DND-41 (cell line): ENCODE results near the gene IGF2BP2.

Experiments used
- ATAC-seq: fragments of 200-7000 bp; cut with Tn5 transposase; 3 replicates; pipeline ENCODE4 v1.9.1; 2021; ENCODE audit warnings: low read depth; ENCODE audit not compliant: insufficient read depth
- DNase-seq: peaks from one replicate; pipeline ENCODE4 v3.0.0-alpha.2; 2020
- H2AFZ ChIP-seq: 2 replicates; pipeline ENCODE4 v1.6.0; 2012; ENCODE audit warnings: low read depth, low read length
- H3K27ac ChIP-seq: 2 replicates; pipeline ENCODE4 v1.5.1; 2012; ENCODE audit warnings: low read length, inconsistent platforms
- H3K27me3 ChIP-seq: fragments of 200-600 bp; sonication (generic); 2 replicates; pipeline ENCODE4 v1.6.0; 2012; ENCODE audit warnings: low read length, mild to moderate bottlenecking, inconsistent platforms; ENCODE audit not compliant: insufficient read depth, poor library complexity
- H3K36me3 ChIP-seq: 2 replicates; pipeline ENCODE4 v1.5.1; 2012; ENCODE audit warnings: low read length, inconsistent platforms; ENCODE audit not compliant: insufficient read depth
- H3K4me1 ChIP-seq: 2 replicates; pipeline ENCODE4 v1.5.1; 2012; ENCODE audit warnings: mild to moderate bottlenecking, low read length; ENCODE audit not compliant: insufficient read depth
- H3K4me2 ChIP-seq: 2 replicates; pipeline ENCODE4 v1.6.0; 2012; ENCODE audit warnings: mild to moderate bottlenecking, moderate library complexity, low read length, inconsistent platforms; ENCODE audit not compliant: insufficient read depth
- H3K4me3 ChIP-seq, 2 experiments: fragments of 200-600 bp in 1 of 2; shearing (Covaris generic) in 1 of 2; 2 replicates each; pipeline ENCODE4 v1.5.1; 2012 to 2016; ENCODE audit warnings: inconsistent platforms in 2 of 2, low read length in 2 of 2, mild to moderate bottlenecking in 2 of 2, low read depth in 1 of 2, moderate library complexity in 1 of 2
- H3K79me2 ChIP-seq: 2 replicates; pipeline ENCODE4 v1.6.0; 2012; ENCODE audit warnings: low read length, inconsistent platforms; ENCODE audit not compliant: insufficient read depth
- H3K9ac ChIP-seq: 2 replicates; pipeline ENCODE4 v1.6.0; 2012; ENCODE audit warnings: low read depth, mild to moderate bottlenecking, inconsistent platforms, low read length, moderate library complexity
- H3K9me3 ChIP-seq: 2 replicates; pipeline ENCODE4 v1.5.1; 2012; ENCODE audit warnings: low read length, moderate library complexity, mild to moderate bottlenecking, inconsistent platforms; ENCODE audit not compliant: insufficient read depth, severe bottlenecking
- H4K20me1 ChIP-seq: 2 replicates; pipeline ENCODE4 v1.6.0; 2012; ENCODE audit warnings: low read length; ENCODE audit not compliant: insufficient read depth
- CTCF ChIP-seq: IDR thresholded peaks from 2 replicates; pipeline ENCODE4 v1.5.1; 2012; ENCODE audit warnings: borderline replicate concordance, low read length, moderate library complexity, mild to moderate bottlenecking; ENCODE audit not compliant: poor library complexity, severe bottlenecking; ENCODE audit errors: extremely low read depth
- EZH2 ChIP-seq: IDR thresholded peaks from 3 replicates; pipeline ENCODE4 v1.6.1; 2012; ENCODE audit warnings: borderline replicate concordance, low read depth, mild to moderate bottlenecking, moderate library complexity, low read length, inconsistent platforms; ENCODE audit not compliant: severe bottlenecking

IGF2BP2 gene

GRCh38 chr3:185862920-185863319 lies 38.1 kb upstream of the IGF2BP2 start:
- Histone ChIP-seq H4K20me1 (no peaks in the 10 kb centered on the region), H3K4me2 (no peak overlapping the region), H3K4me3 (no peak overlapping the region), H3K4me1 (no peaks in the 10 kb centered on the region), H3K9ac (no peak overlapping the region), H3K9me3 (no peaks in the 10 kb centered on the region), H3K79me2 (no peaks in the 10 kb centered on the region), H3K36me3 (no peaks in the 10 kb centered on the region), H3K27me3 (peaks cover 10% of the 10 kb centered on the region), H3K27ac (no peak overlapping the region), H2AFZ (no peak overlapping the region)
- DNase-seq (no peak), ATAC-seq (no peak)
- TF ChIP-seq CTCF (no peak), EZH2 (no peak)

DNA sequence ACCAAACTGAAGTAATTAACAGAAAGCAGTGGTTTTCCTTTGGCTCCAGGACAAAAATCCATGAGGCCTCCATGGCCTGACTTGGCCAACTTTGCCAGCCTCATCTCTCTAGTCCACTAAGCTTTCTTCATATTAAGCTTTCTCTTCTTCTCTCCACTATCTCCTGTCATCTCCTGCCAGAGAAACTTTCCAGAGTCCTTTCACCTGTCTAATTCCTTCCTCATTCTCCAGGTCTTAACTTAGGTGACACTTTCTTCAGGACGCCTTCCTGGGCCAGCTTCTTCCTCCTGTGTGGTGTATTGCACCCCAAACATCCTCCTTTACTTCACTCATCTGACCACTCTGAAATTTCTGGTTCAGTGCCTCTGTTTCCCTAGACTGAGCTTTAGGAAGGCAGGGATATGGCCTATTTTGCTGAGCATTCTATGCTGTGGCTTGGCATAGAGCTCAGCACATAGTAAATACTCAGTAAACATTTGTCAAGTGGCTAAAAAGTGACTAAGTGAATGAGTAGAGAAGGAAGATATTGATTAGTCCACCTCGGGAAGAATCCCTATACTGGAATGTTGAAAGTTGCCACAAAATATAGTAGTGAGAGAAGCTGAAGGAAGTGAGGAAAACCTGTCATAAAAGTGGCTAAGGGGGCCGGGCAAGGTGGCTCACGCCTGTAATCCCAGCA lies 34.6 kb upstream of the IGF2BP2 start:
- no peaks in the 10 kb centered on the region for H4K20me1 ChIP-seq
- TF ChIP-seq CTCF (no peak), EZH2 (no peak)
- DNase-seq (no peak), ATAC-seq (no peak)
- H3K9me3 ChIP-seq = peaks cover 9% of the 10 kb centered on the region
- no peak overlapping the region for H3K4me3 ChIP-seq
- H3K9ac ChIP-seq = no peak overlapping the region
- no peaks in the 10 kb centered on the region for H3K27me3 ChIP-seq
- no peaks in the 10 kb centered on the region for H3K36me3 ChIP-seq
- H3K27ac ChIP-seq = no peak overlapping the region
- H3K4me2 ChIP-seq = no peak overlapping the region
- H3K79me2 ChIP-seq = no peaks in the 10 kb centered on the region
- H3K4me1 ChIP-seq = no peaks in the 10 kb centered on the region
- H2AFZ ChIP-seq = no peak overlapping the region

- H3K4me2 ChIP-seq = no peak overlapping the region
- H3K36me3 ChIP-seq = no peaks in the 10 kb centered on the region
- DNase-seq = no peak
- no peak overlapping the region for H3K9ac ChIP-seq
- no peak overlapping the region for H3K27ac ChIP-seq
- no peaks in the 10 kb centered on the region for H3K4me1 ChIP-seq
- no peak for ATAC-seq
- no peaks in the 10 kb centered on the region for H3K27me3 ChIP-seq
- no peak for TF ChIP-seq EZH2
- no peak for TF ChIP-seq CTCF
- H3K4me3 ChIP-seq = no peak overlapping the region
- no peaks in the 10 kb centered on the region for H3K79me2 ChIP-seq
- H3K9me3 ChIP-seq = peaks cover 9% of the 10 kb centered on the region
- no peak overlapping the region for H2AFZ ChIP-seq
- no peaks in the 10 kb centered on the region for H4K20me1 ChIP-seq
Observed at GRCh38 chr3:185858502-185859225, 33.8 kb upstream of the IGF2BP2 start.
